Measurements from ENCODE around the gene TMEM117. TPM values are rescaled to one million over a fixed set of nuclear protein-coding genes. Genes with fewer than 3 reads are reported as not detected.

Gene TMEM117
- total RNA-seq, 1 donor from 2014 or later = 4.0 TPM

- peak in 1 of 2 donors; percentile 3 for DNase-seq (ENCODE audit: low read depth in 2 of 2)
These were observed 49.0 kb downstream of the TMEM117 start for GRCh38 chr12:43884683-43885410.

- DNase-seq (ENCODE audit: low read depth in 2 of 2) = no peak
These were observed 51.5 kb downstream of the TMEM117 start for GRCh38 chr12:43887397-43887796.

- no peak for DNase-seq (ENCODE audit: low read depth in 2 of 2)
These were observed 56.1 kb downstream of the TMEM117 start for GRCh38 chr12:43891856-43892574.

- no peak for DNase-seq (ENCODE audit: low read depth in 2 of 2)
These were observed 57.8 kb downstream of the TMEM117 start for GRCh38 chr12:43893670-43894069.

- DNase-seq (ENCODE audit: low read depth in 2 of 2) = no peak
These were observed 59.8 kb downstream of the TMEM117 start for GRCh38 chr12:43895580-43896206.

GRCh38 chr12:43896496-43896895 lies 60.6 kb downstream of the TMEM117 start:
- no peak for DNase-seq (ENCODE audit: low read depth in 2 of 2)

- no peak for DNase-seq (ENCODE audit: low read depth in 2 of 2)
These were observed 62.6 kb downstream of the TMEM117 start for GRCh38 chr12:43898474-43898873.

GRCh38 chr12:43899574-43899973 lies 63.7 kb downstream of the TMEM117 start:
- DNase-seq (ENCODE audit: low read depth in 2 of 2) = no peak

- no peak for DNase-seq (ENCODE audit: low read depth in 2 of 2)
These were observed 67.8 kb downstream of the TMEM117 start for GRCh38 chr12:43903686-43904085.

- DNase-seq (ENCODE audit: low read depth in 2 of 2) = no peak
These were observed 77.0 kb downstream of the TMEM117 start for GRCh38 chr12:43912859-43913258.

GRCh38 chr12:43914391-43914790 lies 78.5 kb downstream of the TMEM117 start:
- DNase-seq (ENCODE audit: low read depth in 2 of 2) = no peak

GRCh38 chr12:43914923-43915468 lies 79.1 kb downstream of the TMEM117 start:
- no peak for DNase-seq (ENCODE audit: low read depth in 2 of 2)

GRCh38 chr12:43917896-43918295 lies 82.0 kb downstream of the TMEM117 start:
- DNase-seq (ENCODE audit: low read depth in 2 of 2) = no peak

GRCh38 chr12:43921666-43922337 lies 85.9 kb downstream of the TMEM117 start:
- no peak for DNase-seq (ENCODE audit: low read depth in 2 of 2)

- DNase-seq (ENCODE audit: low read depth in 2 of 2) = no peak
These were observed 94.2 kb downstream of the TMEM117 start for GRCh38 chr12:43930032-43930431.

- DNase-seq (ENCODE audit: low read depth in 2 of 2) = no peak
These were observed 95.3 kb downstream of the TMEM117 start for GRCh38 chr12:43931187-43931586.

- DNase-seq (ENCODE audit: low read depth in 2 of 2) = no peak
These were observed 99.7 kb downstream of the TMEM117 start for GRCh38 chr12:43935581-43935980.

- peak in 1 of 2 donors; percentile 30 for DNase-seq (ENCODE audit: low read depth in 2 of 2)
These were observed 102.1 kb downstream of the TMEM117 start for GRCh38 chr12:43937947-43938346.

GRCh38 chr12:43942379-43942778 lies 106.5 kb downstream of the TMEM117 start:
- DNase-seq (ENCODE audit: low read depth in 2 of 2) = no peak

GRCh38 chr12:43945983-43946382 lies 110.1 kb downstream of the TMEM117 start:
- DNase-seq (ENCODE audit: low read depth in 2 of 2) = no peak

GRCh38 chr12:43951286-43951685 lies 115.4 kb downstream of the TMEM117 start:
- DNase-seq (ENCODE audit: low read depth in 2 of 2) = no peak
